IMR-90 (cell line): ENCODE measurements around the gene KCNAB2. TPM values are rescaled to one million over a fixed set of nuclear protein-coding genes. Genes with fewer than 3 reads are reported as not detected.

Experiments
- ATAC-seq: fragments of 200-7000 bp; cut with Tn5 transposase; 2 replicates; pipeline ENCODE4 v1.9.1; 2020; ENCODE audit warnings: low read depth, mild to moderate bottlenecking, moderate library complexity
- BruUV-seq: library from RNA; stranded (reverse); fragments of 400-500 nt; replicated peaks from 2 replicates; lab custom pipeline; 2021; lab: Mats Ljungman, UMichigan
- CTCF ChIA-PET: fragments of 300-600 bp; formaldehyde crosslinking; extraction: SDS; loops from one replicate; lab custom pipeline; 2021; ENCODE audit warnings: antibody characterized with exemption; lab: Yijun Ruan, JAX
- POLR2A ChIA-PET: fragments of 300-600 bp; sonication (Branson Sonifier 250); formaldehyde crosslinking; loops from one replicate; lab custom pipeline; 2022; ENCODE audit warnings: antibody characterized with exemption; ENCODE audit not compliant: unreplicated experiment; lab: Charles Lee
- DNase-seq: peaks from one replicate; pipeline ENCODE4 v3.0.0; 2013
- H2AFZ ChIP-seq: replicated peaks from 2 replicates; pipeline ENCODE3; 2013; ENCODE audit warnings: low read length, mild to moderate bottlenecking; ENCODE audit not compliant: poor library complexity
- H2AK5ac ChIP-seq: 2 replicates; pipeline ENCODE4 v1.6.1; 2013; ENCODE audit warnings: low read depth, low read length, inconsistent platforms
- H2AK9ac ChIP-seq: replicated peaks from 2 replicates; pipeline ENCODE3; 2013; ENCODE audit warnings: mild to moderate bottlenecking, low read depth, low read length, moderate library complexity; ENCODE audit not compliant: poor library complexity
- H2BK120ac ChIP-seq: 2 replicates; pipeline ENCODE4 v1.6.1; 2013; ENCODE audit warnings: low read depth, low read length, inconsistent platforms
- H2BK15ac ChIP-seq: 3 replicates; pipeline ENCODE4 v1.6.1; 2013; ENCODE audit warnings: low read depth, low read length, inconsistent platforms
- H2BK20ac ChIP-seq: 2 replicates; pipeline ENCODE4 v1.6.1; 2013; ENCODE audit warnings: low read depth, mild to moderate bottlenecking, inconsistent platforms, low read length, moderate library complexity
- H2BK5ac ChIP-seq: 2 replicates; pipeline ENCODE4 v1.6.1; 2013; ENCODE audit warnings: mild to moderate bottlenecking, low read depth, low read length, inconsistent platforms; ENCODE audit not compliant: poor library complexity, severe bottlenecking
- H3K14ac ChIP-seq: replicated peaks from 2 replicates; pipeline ENCODE4 v1.6.1; 2013; ENCODE audit warnings: low read depth, low read length, inconsistent platforms
- H3K18ac ChIP-seq: 2 replicates; pipeline ENCODE4 v1.6.1; 2013; ENCODE audit warnings: low read depth, low read length, control low read depth
- H3K23ac ChIP-seq: 2 replicates; pipeline ENCODE4 v1.6.1; 2013; ENCODE audit warnings: low read depth, low read length, inconsistent platforms
- H3K27ac ChIP-seq: 2 replicates; pipeline ENCODE4 v1.5.1; 2013; ENCODE audit warnings: mild to moderate bottlenecking, control low read depth, low read length; ENCODE audit not compliant: insufficient read depth
- H3K27me3 ChIP-seq: 2 replicates; pipeline ENCODE4 v1.6.1; 2013; ENCODE audit warnings: low read length; ENCODE audit not compliant: control insufficient read depth, insufficient read depth
- H3K36me3 ChIP-seq: 2 replicates; pipeline ENCODE4 v1.6.1; 2013; ENCODE audit warnings: low read length, mixed read lengths; ENCODE audit not compliant: control insufficient read depth, insufficient read depth
- H3K4ac ChIP-seq: 2 replicates; pipeline ENCODE4 v1.6.1; 2013; ENCODE audit warnings: low read depth, low read length, inconsistent platforms
- H3K4me1 ChIP-seq: 2 replicates; pipeline ENCODE4 v1.6.1; 2013; ENCODE audit warnings: low read length, mixed read lengths; ENCODE audit not compliant: control insufficient read depth, insufficient read depth
- H3K4me2 ChIP-seq: 2 replicates; pipeline ENCODE4 v1.6.1; 2013; ENCODE audit warnings: low read depth, mild to moderate bottlenecking, control low read depth, low read length, moderate library complexity
- H3K4me3 ChIP-seq: 2 replicates; pipeline ENCODE4 v1.5.1; 2013; ENCODE audit warnings: low read depth, mild to moderate bottlenecking, control low read depth, low read length, moderate library complexity; ENCODE audit not compliant: insufficient read depth
- H3K56ac ChIP-seq: 2 replicates; pipeline ENCODE4 v1.6.1; 2013; ENCODE audit warnings: low read length, inconsistent platforms; ENCODE audit not compliant: insufficient read depth; ENCODE audit errors: extremely low read depth
- H3K79me1 ChIP-seq, 2 experiments: 2 replicates each; pipeline ENCODE4 v1.6.1; 2013; ENCODE audit warnings: low read length in 2 of 2, inconsistent platforms in 1 of 2, low read depth in 1 of 2
- H3K9ac ChIP-seq: 2 replicates; pipeline ENCODE4 v1.6.1; 2013; ENCODE audit warnings: low read depth, low read length, control low read depth
- H3K9me1 ChIP-seq: 2 replicates; pipeline ENCODE4 v1.6.1; 2013; ENCODE audit warnings: low read length, inconsistent platforms; ENCODE audit not compliant: insufficient read depth
- H3K9me3 ChIP-seq: 2 replicates; pipeline ENCODE4 v1.6.1; 2013; ENCODE audit warnings: low read length; ENCODE audit not compliant: control insufficient read depth, insufficient read depth
- H4K20me1 ChIP-seq: 2 replicates; pipeline ENCODE4 v1.6.1; 2013; ENCODE audit warnings: low read length, inconsistent platforms; ENCODE audit not compliant: insufficient read depth
- H4K5ac ChIP-seq: 2 replicates; pipeline ENCODE4 v1.6.1; 2013; ENCODE audit warnings: mild to moderate bottlenecking, low read depth, low read length, control low read depth
- H4K8ac ChIP-seq, 2 experiments: 2 replicates each; pipeline ENCODE4 v1.6.1; 2013; ENCODE audit warnings: low read depth in 2 of 2, low read length in 2 of 2, control low read depth in 1 of 2, inconsistent platforms in 1 of 2
- H4K91ac ChIP-seq: 2 replicates; pipeline ENCODE4 v1.6.1; 2013; ENCODE audit warnings: low read depth, low read length, inconsistent platforms; ENCODE audit not compliant: insufficient read depth
- BHLHE40 ChIP-seq: fragments of 150-350 bp; IDR thresholded peaks from 2 replicates; pipeline ENCODE4 v1.6.1; 2016; ENCODE audit warnings: mild to moderate bottlenecking, low read depth, low read length
- CHD1 ChIP-seq: IDR thresholded peaks from 2 replicates; pipeline ENCODE4 v1.6.1; 2012; ENCODE audit warnings: low read depth, low read length, improper control_type of control experiment
- ELK1 ChIP-seq: fragments of 150-350 bp; IDR thresholded peaks from 2 replicates; pipeline ENCODE4 v1.6.1; 2016; ENCODE audit warnings: low read depth, mild to moderate bottlenecking, low read length, moderate library complexity, borderline replicate concordance
- FOS ChIP-seq: fragments of 150-350 bp; IDR thresholded peaks from 2 replicates; pipeline ENCODE4 v1.6.1; 2016; ENCODE audit warnings: low read depth, low read length
- MAFK ChIP-seq: IDR thresholded peaks from 2 replicates; pipeline ENCODE4 v1.6.1; 2012; ENCODE audit warnings: low read depth, low read length, improper control_type of control experiment
- MAZ ChIP-seq: IDR thresholded peaks from 2 replicates; pipeline ENCODE4 v1.6.1; 2012; ENCODE audit warnings: low read depth, mild to moderate bottlenecking, low read length, improper control_type of control experiment, moderate library complexity, borderline replicate concordance
- MXI1 ChIP-seq: IDR thresholded peaks from 2 replicates; pipeline ENCODE4 v1.6.1; 2012; ENCODE audit warnings: low read depth, mild to moderate bottlenecking, low read length, moderate library complexity, borderline replicate concordance
- NFE2L2 ChIP-seq: fragments of 150-350 bp; IDR thresholded peaks from 2 replicates; pipeline ENCODE4 v1.6.1; 2016; ENCODE audit warnings: low read depth, mild to moderate bottlenecking, low read length
- RAD21 ChIP-seq: IDR thresholded peaks from 2 replicates; pipeline ENCODE4 v1.6.1; 2012; ENCODE audit warnings: low read length, improper control_type of control experiment
- RCOR1 ChIP-seq: IDR thresholded peaks from 2 replicates; pipeline ENCODE4 v1.6.1; 2012; ENCODE audit warnings: mild to moderate bottlenecking, low read length, improper control_type of control experiment; ENCODE audit not compliant: insufficient replicate concordance
- RFX5 ChIP-seq: IDR thresholded peaks from 2 replicates; pipeline ENCODE4 v1.8.0; 2012; ENCODE audit warnings: low read depth, mild to moderate bottlenecking, low read length, moderate library complexity
- SMC3 ChIP-seq: fragments of 150-350 bp; IDR thresholded peaks from 2 replicates; pipeline ENCODE4 v1.6.1; 2016; ENCODE audit warnings: low read depth, mild to moderate bottlenecking, antibody characterized with exemption, low read length, moderate library complexity
- USF2 ChIP-seq: fragments of 150-350 bp; IDR thresholded peaks from 2 replicates; pipeline ENCODE4 v1.6.1; 2017; ENCODE audit warnings: mild to moderate bottlenecking, antibody characterized with exemption, low read length, low read depth
- WGBS, 2 experiments: methylation state at CpG; one replicate each; pipeline versions ENCODE4 v1.1.5 to v1.1.7; 2013; ENCODE audit warnings: missing lambda C conversion rate in 2 of 2; ENCODE audit not compliant: insufficient read length in 1 of 2; ENCODE audit errors: extremely low coverage in 2 of 2; 5-methylcytosine and 5-hydroxymethylcytosine counted together
- dilution Hi-C: fragments of 300-500 bp; cut with HindIII; formaldehyde crosslinking; loops from one replicate; pipeline ENCODE4 v1.14.3; 2018; ENCODE audit warnings: low sequenced_read_pairs; ENCODE audit not compliant: unreplicated experiment
- in situ Hi-C: fragments of 300-500 bp; cut with MboI; formaldehyde crosslinking; loops from 3 replicates; pipeline ENCODE4 v1.14.3; 2019; ENCODE audit warnings: low sequenced_read_pairs, inconsistent platforms, mixed read lengths
- intact Hi-C: fragments of 100-400 bp; cut with micrococcal nuclease; formaldehyde crosslinking; loops from 2 replicates; pipeline ENCODE4 v1.10.0; 2022
- polyA plus RNA-seq, 3 experiments: library from polyadenylated mRNA; depleted of rRNA; stranded (reverse); fragments of >200 nt; gene quantifications; 2 replicates each; pipeline ENCODE4 v1.2.3, GENCODE V29; 2012; ENCODE audit warnings: low replicate concordance in 1 of 3
- total RNA-seq: library from RNA; depleted of rRNA; stranded (reverse); fragments of >200 nt; gene quantifications from 2 replicates; pipeline ENCODE4 v1.2.3, GENCODE V29; 2012
- TF ChIP-seq, protein P1 (sequence below): conservative IDR thresholded peaks from 2 replicates; pipeline ENCODE4 v1.5.1; 2012; ENCODE audit warnings: mild to moderate bottlenecking, low read depth, low read length, improper control_type of control experiment

The KCNAB2 gene
- total and polyA plus RNA-seq, 2 of the 4 experiments (the other 2 are of a cell fraction): 1.3 to 4.2 TPM

- Histone ChIP-seq H2AK5ac (no peak overlapping the region), H2BK5ac (no peak overlapping the region), H3K9ac (no peak overlapping the region), H3K9me3 (no peaks in the 10 kb centered on the region), H3K56ac (no peak overlapping the region), H3K27me3 (peaks cover 27% of the 10 kb centered on the region; the same call in 1 of the 2 replicates), H3K14ac (no peak overlapping the region), H4K5ac (no peak overlapping the region), H3K4me2 (no peak overlapping the region), H2BK15ac (no peak overlapping the region), H3K4me1 (no peaks in the 10 kb centered on the region; the same call in 1 of the 2 replicates), H3K36me3 (no peaks in the 10 kb centered on the region), H3K79me1 (no peaks in the 10 kb centered on the region), H3K4ac (no peak overlapping the region), H2BK20ac (no peak overlapping the region), H2AFZ (no peak overlapping the region), H3K18ac (no peak overlapping the region), H2BK120ac (no peak overlapping the region), H3K9me1 (no peaks in the 10 kb centered on the region), H4K20me1 (no peaks in the 10 kb centered on the region), H4K8ac (no peak overlapping the region), H3K27ac (no peak overlapping the region), H3K23ac (no peak overlapping the region), H2AK9ac (no peak overlapping the region), H3K4me3 (no peak overlapping the region), H4K91ac (no peak overlapping the region)
- no TSS peak for BruUV-seq
- intact Hi-C loops: no loop called here
- DNase-seq (no peak), ATAC-seq (no peak)
- dilution Hi-C loops: no loop called here
- in situ Hi-C loops: no loop called here
- ChIA-PET POLR2A (no interaction called here), CTCF (no interaction called here)
- TF ChIP-seq MXI1: no peak
- TF ChIP-seq USF2: no peak
- no peak for TF ChIP-seq MAFK
- no peak for TF ChIP-seq SMC3
- no peak for TF ChIP-seq FOS
- TF ChIP-seq MAZ: no peak
- no peak for TF ChIP-seq RFX5
- TF ChIP-seq RCOR1: no peak
- TF ChIP-seq, protein P1, sequence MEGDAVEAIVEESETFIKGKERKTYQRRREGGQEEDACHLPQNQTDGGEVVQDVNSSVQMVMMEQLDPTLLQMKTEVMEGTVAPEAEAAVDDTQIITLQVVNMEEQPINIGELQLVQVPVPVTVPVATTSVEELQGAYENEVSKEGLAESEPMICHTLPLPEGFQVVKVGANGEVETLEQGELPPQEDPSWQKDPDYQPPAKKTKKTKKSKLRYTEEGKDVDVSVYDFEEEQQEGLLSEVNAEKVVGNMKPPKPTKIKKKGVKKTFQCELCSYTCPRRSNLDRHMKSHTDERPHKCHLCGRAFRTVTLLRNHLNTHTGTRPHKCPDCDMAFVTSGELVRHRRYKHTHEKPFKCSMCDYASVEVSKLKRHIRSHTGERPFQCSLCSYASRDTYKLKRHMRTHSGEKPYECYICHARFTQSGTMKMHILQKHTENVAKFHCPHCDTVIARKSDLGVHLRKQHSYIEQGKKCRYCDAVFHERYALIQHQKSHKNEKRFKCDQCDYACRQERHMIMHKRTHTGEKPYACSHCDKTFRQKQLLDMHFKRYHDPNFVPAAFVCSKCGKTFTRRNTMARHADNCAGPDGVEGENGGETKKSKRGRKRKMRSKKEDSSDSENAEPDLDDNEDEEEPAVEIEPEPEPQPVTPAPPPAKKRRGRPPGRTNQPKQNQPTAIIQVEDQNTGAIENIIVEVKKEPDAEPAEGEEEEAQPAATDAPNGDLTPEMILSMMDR: no peak
- TF ChIP-seq NFE2L2: no peak
- no peak for TF ChIP-seq BHLHE40
- TF ChIP-seq RAD21: no peak
- TF ChIP-seq CHD1: no peak
- TF ChIP-seq ELK1: no peak
- WGBS, 2 experiments: 73% methylated on average over 6 of the region's 15 CpGs; no CpG with 5 or more reads in 1 of the 2 experiments
Observed at GRCh38 chr1:6099297-6099696, 53.6 kb downstream of the KCNAB2 start.
